WERI-Rb-1 (cell line): ENCODE measurements around the gene SH3TC2.

Source experiments
- DNase-seq: peaks from one replicate; pipeline ENCODE4 v3.0.0-alpha.2; 2020
- H3K27ac ChIP-seq: fragments of 250-450 bp; sonication (Bioruptor Pico); 2 replicates; pipeline ENCODE4 v1.5.1; 2020; ENCODE audit warnings: mild to moderate bottlenecking, moderate library complexity
- H3K27me3 ChIP-seq: fragments of 250-450 bp; sonication (Bioruptor Pico); 2 replicates; pipeline ENCODE4 v1.5.1; 2021; ENCODE audit warnings: mild to moderate bottlenecking, low read depth, moderate library complexity; ENCODE audit not compliant: insufficient read depth, severe bottlenecking
- H3K36me3 ChIP-seq: fragments of 250-450 bp; sonication (Bioruptor Pico); 2 replicates; pipeline ENCODE4 v1.5.1; 2020; ENCODE audit warnings: mild to moderate bottlenecking, moderate library complexity
- H3K4me3 ChIP-seq: 2 replicates; pipeline ENCODE4 v1.5.1; 2011; ENCODE audit warnings: low read depth, mild to moderate bottlenecking, control low read depth, low read length
- H3K9me3 ChIP-seq: fragments of 250-450 bp; sonication (Bioruptor Pico); 2 replicates; pipeline ENCODE4 v1.5.1; 2021; ENCODE audit warnings: mild to moderate bottlenecking, moderate library complexity; ENCODE audit not compliant: severe bottlenecking
- CTCF ChIP-seq: IDR thresholded peaks from 2 replicates; pipeline ENCODE4 v1.5.1; 2011; ENCODE audit warnings: low read depth, mild to moderate bottlenecking, control low read depth, inconsistent platforms, low read length

Gene SH3TC2

DNA sequence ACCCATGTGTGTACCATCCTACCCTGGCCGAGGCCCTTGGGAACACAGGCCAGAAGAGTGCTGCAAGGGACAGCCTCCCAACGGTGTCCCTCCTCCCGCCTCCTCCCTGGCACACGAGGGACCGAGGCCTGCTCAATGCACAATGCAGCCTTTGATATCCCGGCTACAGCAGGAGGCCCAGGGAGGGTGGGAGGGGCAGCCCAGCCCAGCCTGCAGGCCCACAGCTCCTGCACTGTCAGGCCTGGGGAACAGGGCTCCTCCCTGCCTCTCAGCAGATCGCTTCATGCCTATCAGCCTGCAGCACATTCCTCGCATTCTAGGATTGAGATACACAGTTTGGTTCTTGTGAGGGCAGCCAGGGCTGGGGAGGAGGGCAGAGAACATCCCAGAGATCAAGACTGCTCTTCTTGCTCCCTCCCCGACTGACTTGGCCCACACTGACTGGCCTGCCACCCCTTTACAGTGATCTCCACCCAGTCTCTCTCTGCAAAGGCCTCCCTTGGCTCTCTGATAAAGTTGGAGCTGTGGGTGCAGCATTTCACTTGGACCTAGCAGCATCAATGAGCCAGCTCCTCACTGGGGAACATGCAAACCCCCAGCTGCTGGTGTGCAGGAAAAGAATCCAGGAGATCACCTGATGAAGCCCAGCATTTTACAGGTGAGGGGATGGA lies at the start of gene SH3TC2:
TSS of gene SH3TC2 (minus strand) at position 46 of the 671 bp plus-strand sequence. CDS start at position 6, 40 bp downstream.
- no peak within 1 kb of the TSS for H3K27ac ChIP-seq
- DNase-seq: no peak
- peaks cover 44% of the 10 kb centered on the region for H3K27me3 ChIP-seq
- TF ChIP-seq CTCF: no peak
- H3K9me3 ChIP-seq: no peaks in the 10 kb centered on the region
- H3K4me3 ChIP-seq: no peak within 1 kb of the TSS
- no peaks in the 10 kb centered on the region for H3K36me3 ChIP-seq

DNA sequence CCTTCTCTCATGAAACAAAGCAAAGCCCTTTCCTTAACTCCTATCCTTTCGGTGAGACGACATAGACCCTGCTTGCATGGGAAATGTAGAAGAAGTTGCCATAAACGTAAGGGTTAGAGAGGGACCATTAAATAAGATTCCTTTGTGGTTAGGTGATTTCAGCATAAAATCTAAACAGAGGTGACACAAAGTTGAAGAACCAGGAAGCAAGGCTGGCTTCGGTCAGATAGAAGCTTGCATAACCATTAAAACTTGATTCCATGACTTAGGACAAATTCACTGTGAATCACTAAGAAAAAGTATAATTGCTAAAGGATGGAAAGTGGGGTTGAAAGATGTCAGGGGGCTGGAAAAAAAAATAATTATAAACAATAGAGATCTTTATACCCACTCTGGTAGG lies 47.5 kb upstream of the SH3TC2 start:
- DNase-seq: no peak

GRCh38 chr5:149108651-149109280 lies 45.9 kb upstream of the SH3TC2 start:
- no peaks in the 10 kb centered on the region for H3K9me3 ChIP-seq
- peaks cover 18% of the 10 kb centered on the region for H3K27me3 ChIP-seq
- TF ChIP-seq CTCF: no peak
- H3K36me3 ChIP-seq: no peaks in the 10 kb centered on the region
- DNase-seq: no peak
- no peak overlapping the region for H3K27ac ChIP-seq
- H3K4me3 ChIP-seq: no peak overlapping the region

More for the DNA sequence above, 47.5 kb upstream of the SH3TC2 start:
- H3K27me3 ChIP-seq: peaks cover 16% of the 10 kb centered on the region
- no peak overlapping the region for H3K27ac ChIP-seq
- no peak overlapping the region for H3K4me3 ChIP-seq
- TF ChIP-seq CTCF: no peak
- H3K9me3 ChIP-seq: no peaks in the 10 kb centered on the region
- H3K36me3 ChIP-seq: no peaks in the 10 kb centered on the region

DNA sequence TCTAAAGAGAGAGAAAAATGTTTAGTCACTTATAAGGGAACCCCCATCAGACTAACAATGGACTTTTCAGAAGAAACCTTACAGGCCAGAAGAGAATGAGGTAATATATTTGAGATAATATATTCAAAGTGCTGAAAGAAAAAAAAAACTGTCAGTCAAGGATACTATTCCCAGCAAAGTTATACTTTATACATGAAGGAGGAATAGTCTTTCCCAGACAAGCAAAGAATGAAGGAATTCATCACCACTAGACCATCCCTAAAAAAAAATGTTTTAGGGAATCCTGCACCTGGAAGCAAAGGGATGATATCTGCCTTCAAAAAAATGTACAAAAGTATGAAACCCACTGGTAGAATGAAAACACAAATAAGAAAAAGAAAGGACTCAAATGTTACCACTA lies 37.5 kb upstream of the SH3TC2 start:
- Histone ChIP-seq H3K36me3 (no peaks in the 10 kb centered on the region), H3K4me3 (no peak overlapping the region), H3K27ac (no peak overlapping the region), H3K27me3 (peaks cover 11% of the 10 kb centered on the region), H3K9me3 (peaks cover 3% of the 10 kb centered on the region)
- no peak for TF ChIP-seq CTCF
- no peak for DNase-seq

DNA sequence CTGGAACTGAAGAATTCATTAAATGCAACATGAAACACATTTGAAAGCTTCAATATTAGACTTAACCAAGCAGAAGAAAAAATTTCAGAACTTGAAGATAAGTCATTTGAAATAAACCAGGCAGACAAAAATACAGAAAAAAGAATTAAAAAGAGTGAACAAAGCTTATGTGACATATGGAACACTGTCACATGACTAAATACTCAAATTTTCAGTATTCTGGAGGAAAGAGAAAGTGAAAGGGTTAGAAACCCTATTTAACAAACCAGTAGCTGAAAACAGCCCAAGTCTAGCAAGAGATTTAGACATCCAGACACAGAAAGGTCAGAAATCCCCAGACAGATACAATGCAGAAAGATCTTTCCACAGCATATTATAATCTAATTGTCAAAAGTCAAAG lies 37.1 kb upstream of the SH3TC2 start:
- H3K4me3 ChIP-seq: no peak overlapping the region
- peaks cover 11% of the 10 kb centered on the region for H3K27me3 ChIP-seq
- H3K27ac ChIP-seq: no peak overlapping the region
- DNase-seq: no peak
- H3K36me3 ChIP-seq: no peaks in the 10 kb centered on the region
- H3K9me3 ChIP-seq: peaks cover 3% of the 10 kb centered on the region
- TF ChIP-seq CTCF: no peak
